Fibroblast of skin of abdomen (primary cell): ENCODE data around the gene MAP7.
"Not testable (repeated sequence)": the region's sequence is repeated elsewhere in the genome, so short reads cannot be mapped to it uniquely, and the experiment has no call there.

Experiments
- DNase-seq: peaks from one replicate; pipeline ENCODE4 v3.0.0-alpha.2; 2013

Gene MAP7

DNA sequence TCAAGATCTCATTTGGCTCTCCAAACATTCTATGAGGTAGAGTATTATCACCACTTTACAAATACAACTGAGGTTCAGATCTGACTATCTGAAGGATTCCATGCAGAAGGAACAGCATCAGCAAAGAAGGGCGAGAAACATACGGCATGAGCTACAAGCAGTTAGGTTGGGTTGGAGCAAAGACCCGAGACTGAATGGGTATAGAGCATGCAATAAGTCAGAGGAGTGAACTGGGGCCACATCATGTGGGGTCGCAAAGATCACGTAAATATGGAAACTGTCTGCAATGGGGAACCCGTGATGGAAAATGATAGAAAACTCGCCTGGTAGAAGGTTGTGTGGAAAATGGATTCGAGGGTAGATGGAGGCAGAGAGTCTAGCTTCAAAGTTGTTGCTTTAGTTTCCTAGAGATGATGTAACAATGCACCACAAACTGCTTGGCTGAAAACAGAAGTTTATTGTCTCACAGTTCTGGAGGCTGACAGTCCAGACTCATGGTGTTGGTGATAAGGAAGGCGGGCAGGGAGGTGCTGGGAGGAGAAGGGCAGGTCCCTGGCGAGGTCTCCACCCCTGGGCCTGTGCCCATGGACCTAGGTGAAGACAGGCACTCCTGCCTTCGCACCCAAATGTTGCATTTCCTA lies 216.3 kb downstream of the MAP7 start:
- no peak for DNase-seq

DNA sequence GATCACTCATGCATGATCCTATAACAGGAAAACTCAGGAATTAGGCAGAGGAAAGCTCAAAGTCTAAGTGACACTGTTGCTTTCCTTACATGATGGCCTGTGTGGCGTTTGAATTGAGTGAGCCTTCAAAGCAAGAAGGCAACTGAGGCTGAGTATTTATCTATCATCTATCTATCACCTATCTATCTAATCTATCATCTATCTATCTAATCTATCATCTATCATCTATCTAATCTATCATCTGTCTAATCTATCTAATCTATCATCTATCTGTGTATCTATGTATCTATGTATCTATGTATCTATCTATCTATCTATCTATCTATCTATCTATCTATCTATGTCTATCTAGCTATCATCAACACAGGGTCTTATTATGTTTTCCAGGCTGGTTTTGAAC lies 218.8 kb downstream of the MAP7 start:
- DNase-seq = no peak

GRCh38 chr6:136330634-136331033 lies 219.6 kb downstream of the MAP7 start:
- no peak for DNase-seq

DNA sequence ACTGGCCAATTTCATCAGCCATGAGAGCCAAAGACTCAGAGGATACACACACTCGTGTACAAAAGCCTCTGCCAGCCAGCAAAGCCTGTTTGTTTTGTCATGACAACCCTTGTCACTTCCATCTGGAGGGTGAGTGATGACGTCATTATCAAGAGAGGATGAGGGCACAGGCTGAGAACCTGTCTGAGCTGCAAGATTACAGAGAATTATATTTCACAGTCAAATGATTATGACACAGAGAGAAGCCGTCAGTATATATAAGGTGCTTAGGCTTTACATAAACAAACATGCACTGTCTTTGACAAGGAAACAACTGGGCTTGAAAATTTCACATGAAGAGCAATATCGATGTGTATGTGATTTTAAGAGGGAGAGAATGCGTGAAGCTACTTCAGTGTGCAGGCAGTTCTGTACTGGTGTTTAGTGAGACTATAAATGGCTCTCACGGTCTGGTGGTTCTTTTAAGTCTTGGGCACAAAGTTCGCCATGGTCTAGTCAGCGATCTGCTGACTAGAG lies 224.1 kb downstream of the MAP7 start:
- no peak for DNase-seq

DNA sequence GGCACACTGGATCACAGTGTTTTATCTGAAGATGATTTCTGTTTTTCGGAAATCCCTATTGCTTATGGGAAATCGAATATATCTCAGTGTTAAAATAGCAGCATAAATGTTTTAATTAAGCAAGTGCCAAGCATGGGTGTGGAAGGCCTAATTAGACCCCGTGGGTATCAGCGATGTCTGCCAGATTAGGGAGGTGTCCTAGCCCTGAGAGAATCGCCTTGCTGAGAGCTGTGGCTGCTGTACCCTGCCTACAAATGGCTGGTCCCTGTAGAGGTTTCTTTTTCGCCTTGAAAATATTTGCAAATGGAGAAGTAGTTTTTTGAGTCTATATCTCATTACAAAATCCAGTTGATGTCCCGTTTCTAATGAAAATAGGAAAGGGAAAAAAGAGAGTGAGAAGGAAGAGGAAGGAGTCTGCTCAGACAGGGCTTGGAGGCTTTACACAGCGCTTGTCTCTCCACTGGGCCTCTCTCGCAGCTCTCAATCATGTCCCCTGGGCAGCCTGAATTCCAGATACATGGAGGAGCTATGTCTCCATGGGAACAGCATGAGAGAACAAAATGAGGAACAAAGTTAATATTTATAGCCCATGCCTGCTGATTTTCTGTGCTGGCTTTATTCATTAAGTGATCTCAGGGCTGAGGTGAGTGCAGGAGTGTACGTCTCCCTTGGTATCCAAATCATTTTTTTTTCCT lies 225.4 kb downstream of the MAP7 start:
- no peak for DNase-seq

DNA sequence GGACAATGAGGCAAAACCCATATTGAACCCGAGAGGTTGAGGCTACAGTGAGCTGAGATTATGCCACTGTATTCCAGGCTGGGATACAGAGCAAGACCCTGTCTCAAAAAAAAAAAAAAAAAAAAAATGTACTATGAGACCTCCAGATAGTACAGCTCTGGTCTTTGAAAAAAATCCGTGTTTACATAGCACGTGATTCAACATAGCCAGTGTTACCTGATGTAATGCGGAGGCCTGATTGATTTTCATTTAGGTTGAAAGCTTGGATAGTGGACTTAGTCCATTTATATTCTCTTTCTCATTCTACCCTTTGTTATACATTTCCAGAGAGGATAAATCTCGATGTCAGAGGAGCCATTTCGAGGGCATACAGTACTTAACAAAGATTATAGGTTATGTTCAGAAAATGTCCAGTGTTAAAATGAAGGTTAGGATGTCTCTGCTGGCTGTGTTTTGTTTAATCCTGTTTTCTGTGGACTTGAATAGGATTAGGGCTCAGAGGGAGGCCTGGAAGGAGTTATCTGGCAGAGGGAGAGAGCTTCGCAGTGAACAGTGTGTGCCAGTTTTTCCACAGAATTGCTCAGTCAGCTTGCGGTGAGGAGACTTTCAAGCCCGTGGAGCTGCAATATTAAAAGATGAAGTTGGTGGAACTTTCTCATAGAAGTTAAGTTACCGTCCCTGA lies 226.7 kb downstream of the MAP7 start:
- no peak for DNase-seq

DNA sequence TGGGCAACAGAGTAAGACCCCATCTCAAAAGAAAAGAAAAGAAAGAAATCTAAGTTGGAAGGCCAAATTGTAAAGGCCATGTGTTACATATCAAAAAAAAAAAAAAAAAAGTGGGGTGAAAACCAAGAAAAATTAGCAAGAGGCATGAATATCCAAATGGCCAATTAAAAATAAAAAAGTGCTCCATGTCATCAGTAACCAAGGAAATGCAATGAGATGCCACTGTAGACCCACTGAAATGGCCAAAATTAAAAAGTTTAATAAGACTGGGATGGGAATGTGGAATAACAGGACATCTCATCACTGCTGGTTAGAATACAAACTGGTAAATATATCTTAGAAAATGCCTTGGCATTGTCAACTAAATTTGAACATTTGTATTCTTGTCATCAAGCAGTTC lies 230.5 kb downstream of the MAP7 start:
- DNase-seq = no peak

DNA sequence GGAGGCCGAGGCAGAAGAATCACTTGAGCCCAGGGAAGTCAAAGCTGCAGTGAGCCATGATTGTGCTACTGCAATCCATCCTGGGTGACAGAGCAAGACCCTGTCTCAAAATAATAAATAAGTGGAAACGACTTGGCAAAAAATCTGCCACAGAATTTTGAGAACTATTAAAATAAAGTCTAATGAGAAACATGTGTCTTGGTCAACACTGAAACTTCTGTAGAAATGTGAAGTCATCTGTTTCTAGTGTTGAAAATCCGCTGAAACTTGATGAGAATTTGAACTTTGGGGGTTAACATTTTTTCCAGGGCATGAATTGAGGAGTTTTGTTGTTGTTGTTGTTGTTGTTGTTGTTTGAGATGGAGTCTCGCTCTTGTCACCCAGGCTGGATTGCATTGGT lies 231.5 kb downstream of the MAP7 start:
- peak; percentile 21 for DNase-seq

DNA sequence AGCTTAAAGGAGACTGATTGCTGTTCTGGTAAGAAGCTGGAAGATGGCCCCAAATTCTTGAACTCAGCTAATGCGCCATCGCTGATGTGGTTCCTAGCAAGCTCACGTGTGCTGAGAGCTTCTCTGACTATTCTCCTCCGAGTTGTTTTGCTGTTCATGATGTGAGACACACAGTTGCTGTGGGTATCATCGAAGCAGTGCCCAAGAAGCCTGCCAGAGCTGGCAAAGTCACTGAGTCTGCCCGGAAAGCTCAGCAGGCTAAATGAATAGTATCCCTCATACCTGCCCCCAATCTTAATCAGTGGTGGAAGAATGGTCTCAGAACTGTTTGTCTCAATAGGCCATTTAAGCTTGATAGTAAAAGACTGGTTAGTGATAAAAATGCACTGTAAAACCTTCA lies 232.3 kb downstream of the MAP7 start:
- no peak for DNase-seq

GRCh38 chr6:136317021-136317694 lies 233.1 kb downstream of the MAP7 start:
- peak; percentile 53 for DNase-seq

DNA sequence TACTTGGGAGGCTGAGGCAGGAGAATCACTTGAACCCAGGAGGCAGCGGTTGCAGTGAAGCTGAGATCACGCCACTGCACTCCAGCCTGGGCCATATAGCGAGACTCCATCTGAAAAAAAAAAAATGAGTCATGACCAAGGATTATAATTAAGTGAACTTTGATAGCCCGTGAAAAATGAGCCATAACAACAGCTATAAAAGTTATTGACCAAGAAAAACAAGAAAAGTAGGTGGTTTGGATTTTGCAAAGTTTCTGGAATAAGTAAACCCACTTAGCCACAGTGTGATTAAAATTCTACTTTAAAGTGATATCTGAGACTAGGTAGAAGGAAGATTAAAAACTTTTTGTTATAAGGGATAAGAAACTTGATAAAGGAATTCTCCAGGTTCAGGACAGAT lies 234.6 kb downstream of the MAP7 start:
- DNase-seq = no peak

DNA sequence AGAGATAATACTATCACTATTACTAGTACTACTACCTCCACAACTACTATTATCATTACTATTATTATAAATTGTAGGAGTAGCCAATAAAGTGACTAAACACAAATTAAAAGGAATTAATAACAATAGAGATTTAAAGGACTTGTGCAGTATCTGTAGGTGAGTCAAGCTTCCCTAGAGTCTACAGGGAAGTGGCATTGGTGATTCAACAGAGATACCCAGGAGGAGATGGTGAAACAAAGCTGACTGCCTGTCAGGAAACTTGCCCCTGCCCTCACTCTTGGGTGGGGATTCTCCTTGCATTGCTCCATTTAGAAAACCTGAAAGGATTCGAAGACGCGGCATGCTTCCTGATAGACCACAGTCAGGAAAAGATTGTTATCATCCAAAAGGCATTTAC lies 237.2 kb downstream of the MAP7 start:
- DNase-seq = no peak

DNA sequence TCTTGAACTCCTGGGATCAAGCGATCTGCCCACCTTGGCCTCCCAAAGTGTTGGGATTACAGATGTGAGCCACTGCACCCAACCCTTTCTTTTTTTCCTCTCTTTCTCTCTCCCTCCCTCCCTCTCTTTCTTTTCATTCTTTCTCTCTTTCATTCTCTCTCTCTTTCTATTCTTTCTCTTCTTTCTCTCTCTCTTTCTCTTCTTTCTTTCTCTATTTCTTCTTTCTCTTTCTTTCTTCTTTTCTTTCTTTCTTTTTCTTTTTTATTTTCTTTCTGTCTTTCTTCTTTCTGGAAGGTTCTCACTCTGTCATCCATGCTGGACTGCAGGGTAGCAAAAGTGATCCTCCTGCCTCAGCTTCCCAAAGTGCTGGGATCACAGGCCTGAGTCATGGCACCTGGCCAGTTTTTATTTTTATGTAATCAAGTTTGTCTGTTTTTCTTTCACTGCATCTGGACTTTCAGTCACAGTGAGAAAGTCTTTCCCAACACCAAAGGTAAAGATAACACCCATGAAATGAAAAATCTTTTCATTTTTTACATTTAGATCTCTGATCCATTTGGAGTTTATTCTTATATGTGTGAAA lies 240.4 kb downstream of the MAP7 start:
- DNase-seq = no peak

- no peak for DNase-seq
These were observed 241.1 kb downstream of the MAP7 start for GRCh38 chr6:136309171-136309570.

DNA sequence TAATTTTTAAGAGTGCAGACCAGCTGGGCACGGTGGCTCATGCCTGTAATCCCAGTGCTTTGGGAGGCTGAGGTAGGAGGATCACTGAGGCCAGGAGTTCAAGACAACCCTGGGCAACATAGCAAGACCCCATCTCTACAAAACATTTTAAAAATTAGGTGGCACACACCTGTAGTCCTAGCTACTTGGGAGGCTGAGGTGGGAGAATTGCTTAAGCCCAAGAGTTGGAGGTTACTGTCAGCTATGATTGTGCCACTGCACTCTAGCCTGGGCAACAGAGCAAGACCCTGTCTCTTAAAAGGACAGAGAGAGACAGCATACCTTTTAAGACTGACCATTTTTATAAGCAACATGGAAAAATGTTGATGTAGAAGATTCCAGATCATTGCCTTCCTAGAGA lies 241.8 kb downstream of the MAP7 start:
- not testable (repeated sequence) for DNase-seq

DNA sequence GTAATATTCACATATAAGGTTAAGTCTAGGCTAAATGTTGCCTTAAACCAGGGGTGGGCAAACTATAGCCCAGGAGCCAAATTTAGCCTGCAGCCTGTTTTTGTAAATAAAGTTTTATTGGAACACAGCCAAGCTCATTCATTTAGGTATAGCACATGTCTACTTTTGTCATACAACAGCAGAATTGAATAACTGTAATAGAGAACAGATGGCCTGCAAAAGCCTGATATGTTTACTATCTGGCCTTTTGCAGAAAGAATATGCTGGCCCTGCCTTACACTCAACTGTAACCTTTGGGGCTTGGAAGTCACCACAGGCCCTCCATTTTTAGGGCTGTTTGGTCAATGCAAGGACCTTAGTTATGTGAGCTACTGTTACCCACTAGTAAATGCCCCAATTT lies 242.9 kb downstream of the MAP7 start:
- DNase-seq = no peak

DNA sequence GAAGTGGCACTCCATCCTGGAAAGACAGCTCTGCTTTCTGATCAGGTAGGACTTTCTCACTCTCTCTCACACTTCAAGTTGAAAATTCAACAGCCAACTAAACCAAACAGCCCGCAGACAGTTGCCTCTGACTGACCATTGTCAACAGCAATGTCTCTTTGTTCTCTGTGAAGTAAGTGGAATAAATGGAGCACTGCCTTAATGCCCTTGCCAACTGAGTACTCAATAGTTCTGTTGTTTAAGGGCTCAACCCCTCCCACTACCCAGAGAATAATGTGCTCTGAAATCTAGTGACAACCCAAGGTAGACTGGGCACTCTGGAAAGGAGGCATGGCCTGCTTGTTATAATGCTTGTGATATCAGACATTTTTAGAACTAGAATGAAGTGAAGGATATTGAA lies 243.8 kb downstream of the MAP7 start:
- DNase-seq = no peak

DNA sequence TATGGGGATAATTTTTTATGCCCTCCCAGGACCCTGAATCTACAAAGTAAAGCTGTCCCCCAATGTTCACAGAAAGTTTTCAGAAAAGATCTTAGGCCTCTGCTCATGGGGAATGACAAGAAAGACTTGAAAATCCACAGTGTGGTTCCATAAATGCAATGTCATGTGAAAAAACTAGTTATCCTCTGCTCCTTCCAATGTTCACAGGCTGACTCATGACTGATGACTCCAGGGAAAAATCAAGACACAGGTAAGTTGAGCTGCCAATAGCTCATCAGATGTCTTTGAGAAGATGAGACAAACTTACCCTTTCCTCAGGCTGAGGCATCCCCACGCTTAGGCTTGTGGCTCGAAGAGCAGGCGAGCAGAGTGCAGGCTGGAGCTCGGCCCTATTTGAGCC lies 245.8 kb downstream of the MAP7 start:
- no peak for DNase-seq

DNA sequence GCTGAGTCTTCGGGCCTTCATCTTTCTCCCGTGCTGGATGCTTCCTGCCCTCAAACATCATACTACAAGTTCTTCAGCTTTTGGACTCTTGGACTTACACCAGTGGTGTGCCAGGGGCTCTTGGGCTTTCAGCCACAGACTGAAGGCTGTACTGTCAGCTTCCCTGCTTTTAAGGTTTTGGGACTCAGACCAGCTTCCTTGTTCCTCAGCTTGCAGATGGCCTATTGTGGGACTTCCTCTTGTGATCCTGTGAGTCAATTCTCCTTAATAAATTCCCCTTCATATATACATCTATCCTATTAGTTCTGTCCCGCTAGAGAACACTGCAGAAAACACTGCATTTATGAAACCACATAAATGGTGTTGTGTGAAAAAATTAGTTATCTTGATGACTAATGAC lies 246.7 kb downstream of the MAP7 start:
- DNase-seq = no peak

GRCh38 chr6:136294621-136295020 lies 255.6 kb downstream of the MAP7 start:
- DNase-seq = no peak
